Glutamatergic neuron (in vitro differentiated cells): ENCODE data around the gene DTYMK. TPM values are rescaled to one million over a fixed set of nuclear protein-coding genes. Genes with fewer than 3 reads are reported as not detected.

Source experiments
- DNase-seq: peaks from one replicate; pipeline ENCODE4 v3.0.0; 2022
- H3K27ac Mint-ChIP-seq: one replicate; pipeline ENCODE4 v1.8.0; 2020; ENCODE audit warnings: mild to moderate bottlenecking, mixed read lengths, inconsistent platforms; ENCODE audit not compliant: unreplicated experiment
- H3K27me3 Mint-ChIP-seq: one replicate; pipeline ENCODE4 v1.8.0; 2020; ENCODE audit warnings: mild to moderate bottlenecking, moderate library complexity, mixed read lengths, inconsistent platforms; ENCODE audit not compliant: unreplicated experiment
- H3K36me3 Mint-ChIP-seq: one replicate; pipeline ENCODE4 v1.8.0; 2020; ENCODE audit warnings: mild to moderate bottlenecking, mixed read lengths, inconsistent platforms; ENCODE audit not compliant: unreplicated experiment
- H3K4me1 Mint-ChIP-seq: one replicate; pipeline ENCODE4 v1.8.0; 2020; ENCODE audit warnings: mild to moderate bottlenecking, low read depth, mixed read lengths, inconsistent platforms; ENCODE audit not compliant: unreplicated experiment
- H3K4me3 Mint-ChIP-seq: one replicate; pipeline ENCODE4 v1.8.0; 2020; ENCODE audit warnings: mild to moderate bottlenecking, mixed read lengths, inconsistent platforms; ENCODE audit not compliant: unreplicated experiment
- H3K9me3 Mint-ChIP-seq: one replicate; pipeline ENCODE4 v1.8.0; 2020; ENCODE audit warnings: mild to moderate bottlenecking, moderate library complexity, mixed read lengths, inconsistent platforms; ENCODE audit not compliant: unreplicated experiment
- total RNA-seq: library from RNA; stranded (reverse); fragmentation: NEBNext Ultra II Directional; extraction: Animal tissue kit (Norgen Biotek cat#: 25700); gene quantifications from one replicate; pipeline ENCODE4 v1.2.1, GENCODE V29; 2021; ENCODE audit not compliant: unreplicated experiment
- TF ChIP-seq, protein P1 (sequence below): fragments of 200-600 bp; sonication (generic); IDR thresholded peaks from one replicate; pipeline ENCODE4 v1.5.0; 2021; ENCODE audit not compliant: partially characterized antibody, unreplicated experiment

DTYMK gene
- total RNA-seq, 1 donor from 2014 or later, result 32.8 TPM

DNA sequence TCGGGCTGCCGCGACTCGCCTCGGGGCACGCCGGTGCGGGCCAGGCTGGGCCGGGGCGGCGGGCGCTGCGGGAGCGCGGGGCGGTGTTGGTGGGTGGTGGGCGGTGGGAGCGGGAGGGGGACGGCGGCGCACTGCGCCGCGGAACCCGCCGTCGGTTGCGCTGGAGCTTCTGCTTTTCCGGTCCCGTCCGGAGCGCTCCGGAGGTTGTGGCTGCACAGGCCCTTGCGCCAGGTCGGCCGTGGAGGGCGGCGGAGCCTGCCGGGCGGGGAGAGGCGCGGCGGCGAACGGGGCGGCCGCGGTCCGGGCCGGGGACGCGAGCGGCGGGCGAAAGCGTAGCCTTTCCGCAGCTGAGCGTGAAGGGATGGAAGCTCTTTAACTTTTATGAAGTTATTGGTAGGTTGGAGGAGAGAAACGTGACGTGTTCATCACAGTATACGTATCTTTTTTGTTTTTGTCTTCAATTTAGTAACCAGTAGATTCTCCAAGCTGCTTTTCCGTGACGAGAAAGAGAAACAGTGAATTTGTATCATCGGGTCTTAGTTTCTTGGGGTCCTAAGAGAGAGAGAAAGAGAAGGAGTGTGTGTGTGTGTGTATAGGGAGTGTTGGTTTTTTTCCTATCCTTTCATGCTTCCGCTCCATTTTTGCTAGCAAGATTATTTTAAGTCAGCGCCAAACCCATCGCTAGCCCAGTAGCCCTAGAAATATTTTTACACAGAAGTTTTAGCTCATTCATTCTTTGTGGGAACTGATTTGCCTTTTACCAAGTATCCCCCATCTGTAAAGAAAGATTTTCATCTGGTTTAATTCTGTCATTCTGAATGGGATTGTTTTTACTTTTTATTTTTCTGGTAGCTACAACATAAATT, 48.6 kb downstream of the DTYMK start:
- peaks cover 18% of the 10 kb centered on the region for H3K4me1 Mint-ChIP-seq

GRCh38 chr2:241637018-241637794, 49.4 kb downstream of the DTYMK start, which contains the start of the genes ATG4B and THAP4:
TSS of gene ATG4B (plus strand) at chr2:241637693. CDS start at chr2:241637715, 22 bp downstream.
TSS of gene THAP4 (minus strand) at chr2:241637158. CDS start at chr2:241637017, 141 bp downstream.
- Mint-ChIP-seq H3K36me3 (peaks cover 12% of the 10 kb centered on the region), H3K27ac (peak within 1 kb of the TSS; percentile 75), H3K4me3 (peak within 1 kb of the TSS; percentile 95), H3K4me1 (peaks cover 18% of the 10 kb centered on the region), H3K27me3 (peaks cover 9% of the 10 kb centered on the region), H3K9me3 (peaks cover 11% of the 10 kb centered on the region)
- TF ChIP-seq, protein P1, sequence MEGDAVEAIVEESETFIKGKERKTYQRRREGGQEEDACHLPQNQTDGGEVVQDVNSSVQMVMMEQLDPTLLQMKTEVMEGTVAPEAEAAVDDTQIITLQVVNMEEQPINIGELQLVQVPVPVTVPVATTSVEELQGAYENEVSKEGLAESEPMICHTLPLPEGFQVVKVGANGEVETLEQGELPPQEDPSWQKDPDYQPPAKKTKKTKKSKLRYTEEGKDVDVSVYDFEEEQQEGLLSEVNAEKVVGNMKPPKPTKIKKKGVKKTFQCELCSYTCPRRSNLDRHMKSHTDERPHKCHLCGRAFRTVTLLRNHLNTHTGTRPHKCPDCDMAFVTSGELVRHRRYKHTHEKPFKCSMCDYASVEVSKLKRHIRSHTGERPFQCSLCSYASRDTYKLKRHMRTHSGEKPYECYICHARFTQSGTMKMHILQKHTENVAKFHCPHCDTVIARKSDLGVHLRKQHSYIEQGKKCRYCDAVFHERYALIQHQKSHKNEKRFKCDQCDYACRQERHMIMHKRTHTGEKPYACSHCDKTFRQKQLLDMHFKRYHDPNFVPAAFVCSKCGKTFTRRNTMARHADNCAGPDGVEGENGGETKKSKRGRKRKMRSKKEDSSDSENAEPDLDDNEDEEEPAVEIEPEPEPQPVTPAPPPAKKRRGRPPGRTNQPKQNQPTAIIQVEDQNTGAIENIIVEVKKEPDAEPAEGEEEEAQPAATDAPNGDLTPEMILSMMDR, result no peak
- peak; percentile 88 for DNase-seq

More for the DNA sequence above, 48.6 kb downstream of the DTYMK start:
- Mint-ChIP-seq H3K9me3 (peaks cover 11% of the 10 kb centered on the region), H3K27me3 (peaks cover 9% of the 10 kb centered on the region), H3K4me3 (peak overlapping the region; percentile 95), H3K36me3 (peaks cover 12% of the 10 kb centered on the region), H3K27ac (peak overlapping the region; percentile 75)
- TF ChIP-seq, protein P1, result no peak
- no peak for DNase-seq

- peak overlapping the region; percentile 68 for H3K27ac Mint-ChIP-seq
- peaks cover 12% of the 10 kb centered on the region for H3K36me3 Mint-ChIP-seq
- peaks cover 7% of the 10 kb centered on the region for H3K27me3 Mint-ChIP-seq
- H3K4me3 Mint-ChIP-seq, result peak overlapping the region; percentile 85
- peaks cover 11% of the 10 kb centered on the region for H3K9me3 Mint-ChIP-seq
- peak; percentile 65 for DNase-seq
- H3K4me1 Mint-ChIP-seq, result peaks cover 15% of the 10 kb centered on the region
- TF ChIP-seq, protein P1, result no peak
These were observed 50.2 kb downstream of the DTYMK start for GRCh38 chr2:241636182-241637017.

DNA sequence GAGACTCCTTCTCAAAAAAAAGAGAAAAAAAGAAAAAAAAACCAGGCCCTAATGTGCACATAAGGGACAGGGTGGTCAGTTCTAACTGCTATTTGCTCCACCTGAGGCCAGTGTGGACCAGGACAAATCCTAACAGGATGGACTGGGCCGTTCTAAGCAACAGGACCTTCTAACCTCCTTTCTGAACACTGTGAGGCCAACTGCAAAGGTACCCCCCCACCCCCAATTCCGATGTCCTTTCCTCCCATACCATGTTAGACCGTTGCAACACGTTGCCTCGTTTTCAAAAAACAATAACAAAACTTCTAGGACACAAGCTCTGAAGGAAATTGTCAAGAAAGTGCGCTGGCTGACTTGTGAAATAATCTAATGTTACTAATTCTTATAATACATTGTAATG, 50.9 kb downstream of the DTYMK start:
- H3K9me3 Mint-ChIP-seq, result peaks cover 11% of the 10 kb centered on the region
- no peak for DNase-seq
- peak overlapping the region; percentile 68 for H3K27ac Mint-ChIP-seq
- peaks cover 15% of the 10 kb centered on the region for H3K4me1 Mint-ChIP-seq
- TF ChIP-seq, protein P1, result no peak
- H3K36me3 Mint-ChIP-seq, result peaks cover 12% of the 10 kb centered on the region
- H3K27me3 Mint-ChIP-seq, result peaks cover 6% of the 10 kb centered on the region
- peak overlapping the region; percentile 85 for H3K4me3 Mint-ChIP-seq
